H1 (cell line): ENCODE data around the gene FOXK1. TPM values are rescaled to one million over a fixed set of nuclear protein-coding genes. Genes with fewer than 3 reads are reported as not detected.

ENCODE experiments used
- CTCF ChIA-PET: fragments of 300-600 bp; sonication (Branson Sonifier 250); formaldehyde crosslinking; loops from one replicate; lab custom pipeline; 2021; ENCODE audit not compliant: partially characterized antibody; lab: Charles Lee
- POLR2A ChIA-PET: fragments of 300-600 bp; sonication (Branson Sonifier 250); formaldehyde crosslinking; loops from one replicate; lab custom pipeline; 2021; ENCODE audit warnings: inconsistent platforms; ENCODE audit not compliant: partially characterized antibody; lab: Charles Lee
- DNase-seq, 2 experiments: peaks; one replicate each; pipeline versions ENCODE4 v3.0.0 to v3.0.0-alpha.2; 2010 to 2022; ENCODE audit warnings: low spot score in 2 of 2, low read depth in 1 of 2, mixed read lengths in 1 of 2
- FAIRE-seq: peaks from 2 replicates; lab custom pipeline; 2011; peaks lifted over from hg19 to GRCh38; lab: Jason Lieb, UNC
- H2AFZ ChIP-seq: 2 replicates; pipeline ENCODE4 v1.8.1; 2012; ENCODE audit warnings: low read length, inconsistent platforms
- H2AK5ac ChIP-seq: 2 replicates; pipeline ENCODE4 v1.6.1; 2013; ENCODE audit warnings: low read depth, low read length
- H2BK120ac ChIP-seq: replicated peaks from 2 replicates; pipeline ENCODE3; 2013; ENCODE audit warnings: low read depth, low read length, inconsistent platforms
- H2BK12ac ChIP-seq: 2 replicates; pipeline ENCODE4 v1.6.1; 2013; ENCODE audit warnings: low read depth, low read length
- H2BK15ac ChIP-seq: 2 replicates; pipeline ENCODE4 v1.6.1; 2013; ENCODE audit warnings: low read length
- H2BK20ac ChIP-seq: 2 replicates; pipeline ENCODE4 v1.6.1; 2013; ENCODE audit warnings: low read length
- H2BK5ac ChIP-seq: 2 replicates; pipeline ENCODE4 v1.6.1; 2013; ENCODE audit warnings: low read depth, low read length
- H3K14ac ChIP-seq: 2 replicates; pipeline ENCODE4 v1.6.1; 2013; ENCODE audit warnings: inconsistent platforms; ENCODE audit not compliant: insufficient read length
- H3K18ac ChIP-seq: 2 replicates; pipeline ENCODE4 v1.6.1; 2013; ENCODE audit warnings: low read length; ENCODE audit errors: extremely low read depth
- H3K23ac ChIP-seq: 2 replicates; pipeline ENCODE4 v1.6.1; 2013; ENCODE audit warnings: inconsistent platforms; ENCODE audit not compliant: insufficient read length
- H3K23me2 ChIP-seq: 2 replicates; pipeline ENCODE4 v1.6.1; 2013; ENCODE audit warnings: low read depth, low read length
- H3K27ac ChIP-seq: 2 replicates; pipeline ENCODE4 v1.6.1; 2011; ENCODE audit warnings: low read depth, low read length, inconsistent platforms
- H3K27me3 ChIP-seq, 4 experiments: replicated peaks in 1 of 4; 1 replicate in 1 of 4; 2 replicates in 3 of 4; pipeline versions ENCODE4 v1.6.1 to v1.8.1; 2011 to 2013; ENCODE audit warnings: low read length in 3 of 4, mild to moderate bottlenecking in 3 of 4, inconsistent platforms in 2 of 4, mixed read lengths in 2 of 4, moderate library complexity in 1 of 4; ENCODE audit not compliant: control insufficient read depth in 3 of 4, insufficient read depth in 3 of 4; ENCODE audit errors: extremely low read depth in 1 of 4
- H3K36me3 ChIP-seq, 4 experiments: 2 replicates each; pipeline versions ENCODE4 v1.6.1 to v1.8.1; 2011 to 2013; ENCODE audit warnings: mild to moderate bottlenecking in 4 of 4, low read length in 3 of 4, moderate library complexity in 2 of 4, control low read depth in 1 of 4, inconsistent platforms in 1 of 4; ENCODE audit not compliant: insufficient read depth in 4 of 4, control insufficient read depth in 2 of 4
- H3K4ac ChIP-seq: replicated peaks from 2 replicates; pipeline ENCODE3; 2013; ENCODE audit warnings: low read length, low read depth, mixed read lengths, inconsistent platforms; ENCODE audit not compliant: insufficient read length
- H3K4me1 ChIP-seq, 4 experiments: replicated peaks in 1 of 4; 1 replicate in 1 of 4; 2 replicates in 3 of 4; pipeline versions ENCODE4 v1.6.1 to v1.8.1; 2011 to 2013; ENCODE audit warnings: low read length in 3 of 4, inconsistent platforms in 2 of 4, mixed read lengths in 1 of 4; ENCODE audit not compliant: insufficient read depth in 4 of 4, control insufficient read depth in 3 of 4
- H3K4me2 ChIP-seq, 2 experiments: 2 replicates each; pipeline versions ENCODE4 v1.6.1 to v1.8.1; 2011 to 2013; ENCODE audit warnings: low read depth in 2 of 2, low read length in 2 of 2, control low read depth in 1 of 2, inconsistent platforms in 1 of 2, mild to moderate bottlenecking in 1 of 2; ENCODE audit not compliant: insufficient read depth in 1 of 2
- H3K4me3 ChIP-seq, 4 experiments: fragments of 200-600, 300-600 bp in 1 of 4; sonication (generic), shearing (Covaris generic), sonication (Bioruptor Twin) in 1 of 4; 2 replicates each; pipeline versions ENCODE4 v1.5.1 to v1.8.1; 2011 to 2016; ENCODE audit warnings: low read length in 4 of 4, low read depth in 3 of 4, control low read depth in 2 of 4, inconsistent platforms in 2 of 4, mild to moderate bottlenecking in 2 of 4, mixed read lengths in 1 of 4, moderate library complexity in 1 of 4; ENCODE audit not compliant: insufficient read depth in 2 of 4; ENCODE audit errors: extremely low read depth in 1 of 4
- H3K56ac ChIP-seq: replicated peaks from 2 replicates; pipeline ENCODE3; 2013; ENCODE audit warnings: low read depth, mild to moderate bottlenecking, mixed read lengths, low read length, inconsistent platforms; ENCODE audit not compliant: insufficient read length
- H3K79me1 ChIP-seq: 2 replicates; pipeline ENCODE4 v1.6.1; 2013; ENCODE audit warnings: low read depth, low read length, control low read depth
- H3K79me2 ChIP-seq, 2 experiments: 2 replicates each; pipeline versions ENCODE4 v1.6.1 to v1.8.1; 2012 to 2013; ENCODE audit warnings: low read length in 2 of 2, mild to moderate bottlenecking in 2 of 2, inconsistent platforms in 1 of 2; ENCODE audit not compliant: insufficient read depth in 2 of 2, control insufficient read depth in 1 of 2
- H3K9ac ChIP-seq, 4 experiments: replicated peaks in 1 of 4; 1 replicate in 1 of 4; 2 replicates in 3 of 4; pipeline versions ENCODE4 v1.6.1 to v1.8.1; 2011 to 2013; ENCODE audit warnings: low read depth in 3 of 4, low read length in 3 of 4, control low read depth in 2 of 4, mild to moderate bottlenecking in 2 of 4, moderate library complexity in 2 of 4, inconsistent platforms in 1 of 4; ENCODE audit errors: extremely low read depth in 1 of 4
- H3K9me3 ChIP-seq, 2 experiments: 2 replicates each; pipeline versions ENCODE4 v1.6.1 to v1.8.1; 2012 to 2013; ENCODE audit warnings: mild to moderate bottlenecking in 2 of 2, moderate library complexity in 2 of 2, control low read depth in 1 of 2, inconsistent platforms in 1 of 2, low read depth in 1 of 2, low read length in 1 of 2, mixed read lengths in 1 of 2; ENCODE audit not compliant: insufficient read depth in 2 of 2
- H4K20me1 ChIP-seq, 2 experiments: replicated peaks in 1 of 2; 2 replicates each; pipeline versions ENCODE3 to v1.8.1; 2011 to 2013; ENCODE audit warnings: inconsistent platforms in 2 of 2, low read length in 2 of 2, mild to moderate bottlenecking in 1 of 2; ENCODE audit not compliant: insufficient read depth in 2 of 2, control insufficient read depth in 1 of 2
- H4K5ac ChIP-seq: 2 replicates; pipeline ENCODE4 v1.6.1; 2013; ENCODE audit warnings: low read length, low read depth, mixed read lengths, inconsistent platforms; ENCODE audit not compliant: insufficient read length
- H4K8ac ChIP-seq: 2 replicates; pipeline ENCODE4 v1.8.0; 2013; ENCODE audit warnings: mild to moderate bottlenecking, moderate library complexity, low read length, inconsistent platforms; ENCODE audit not compliant: insufficient read depth; ENCODE audit errors: extremely low read depth
- H4K91ac ChIP-seq: replicated peaks from 2 replicates; pipeline ENCODE3; 2013; ENCODE audit warnings: low read length, mixed read lengths, inconsistent platforms; ENCODE audit not compliant: insufficient read length
- BCL11A ChIP-seq, 2 experiments: IDR thresholded peaks; one replicate each; pipeline ENCODE4 v1.6.1; 2011; ENCODE audit warnings: low read depth in 2 of 2, low read length in 2 of 2, mild to moderate bottlenecking in 2 of 2
- CREB1 ChIP-seq: IDR thresholded peaks from 2 replicates; pipeline ENCODE4 v1.6.1; 2012; ENCODE audit warnings: inconsistent platforms
- EP300 ChIP-seq, 2 experiments: IDR thresholded peaks; 1 replicate in 1 of 2; 2 replicates in 1 of 2; pipeline ENCODE4 v1.6.1; 2011 to 2012; ENCODE audit warnings: low read depth in 2 of 2, low read length in 2 of 2, mild to moderate bottlenecking in 2 of 2, borderline replicate concordance in 1 of 2, inconsistent platforms in 1 of 2, moderate library complexity in 1 of 2
- SRF ChIP-seq: IDR thresholded peaks from 2 replicates; pipeline ENCODE4 v1.6.1; 2011; ENCODE audit warnings: mild to moderate bottlenecking, low read depth, low read length, moderate library complexity
- TBP ChIP-seq: IDR thresholded peaks from 2 replicates; pipeline ENCODE4 v1.6.1; 2011; ENCODE audit warnings: low read depth, low read length, improper control_type of control experiment
- TEAD4 ChIP-seq: IDR thresholded peaks from 2 replicates; pipeline ENCODE4 v1.6.1; 2012; ENCODE audit warnings: low read depth, low read length, inconsistent platforms, mixed read lengths
- WGBS, 2 experiments: shearing (Covaris generic) in 1 of 2; methylation state at CpG; one replicate each; pipeline versions ENCODE4 v1.1.6 to v1.1.7; 2013 to 2015; ENCODE audit warnings: low lambda C conversion rate in 2 of 2, mixed read lengths in 2 of 2, inconsistent platforms in 1 of 2, low coverage in 1 of 2, missing lambda C conversion rate in 1 of 2; ENCODE audit not compliant: insufficient replicate concordance in 2 of 2, insufficient coverage in 1 of 2, insufficient read length in 1 of 2; ENCODE audit errors: extremely low coverage in 1 of 2, missing lambda C conversion rate in 1 of 2; 5-methylcytosine and 5-hydroxymethylcytosine counted together
- polyA plus RNA-seq, 7 experiments: library from polyadenylated mRNA; depleted of rRNA in 3 of 7; stranded (reverse) in 5 of 7; unstranded in 2 of 7; fragments of >200 nt in 5 of 7; fragments of 200-250 nt in 2 of 7; gene quantifications; 1 replicate in 5 of 7; 2 replicates in 1 of 7; 4 replicates in 1 of 7; pipeline versions ENCODE4 v1.2.1 to v1.2.3, GENCODE V29; 2011 to 2013; ENCODE audit warnings: missing spikeins in 2 of 7, mixed read lengths in 2 of 7
- total RNA-seq: library from RNA; stranded (reverse); fragmentation: NEBNext Ultra II Directional; extraction: Animal tissue kit (Norgen Biotek cat#: 25700); gene quantifications from 2 replicates; pipeline ENCODE4 v1.2.1, GENCODE V29; 2021

Gene FOXK1
- total and polyA plus RNA-seq, 2 of the 8 experiments (the other 6 are each of a cell fraction or from before 2014, with no cell fraction given): 2.0 to 8.5 TPM

GRCh38 chr7:4727914-4728705 lies 46.0 kb downstream of the FOXK1 start:
- no peak for FAIRE-seq

More at GRCh38 chr7:4727914-4728705, 46.0 kb downstream of the FOXK1 start:
- Histone ChIP-seq H4K5ac (no peak overlapping the region), H3K79me2 (no peaks in the 10 kb centered on the region), H3K18ac (no peak overlapping the region), H2AFZ (no peak overlapping the region), H2BK120ac (no peak overlapping the region), H3K4ac (no peak overlapping the region), H3K9ac (no peak overlapping the region), H3K36me3 (no peaks in the 10 kb centered on the region), H2BK20ac (no peak overlapping the region), H3K56ac (no peak overlapping the region), H3K9me3 (no peaks in the 10 kb centered on the region), H3K4me1 (no peaks in the 10 kb centered on the region; a peak in 1 of 7 replicates), H3K27ac (no peak overlapping the region), H4K8ac (no peak overlapping the region; the same call in 1 of the 2 replicates), H3K79me1 (peaks cover 2% of the 10 kb centered on the region), H2AK5ac (no peak overlapping the region), H2BK12ac (no peak overlapping the region), H4K20me1 (peaks cover 15 to 17% of the 10 kb centered on the region in 2 experiments), H4K91ac (no peak overlapping the region), H3K4me3 (no peak overlapping the region), H3K23me2 (no peaks in the 10 kb centered on the region), H2BK15ac (no peak overlapping the region), H3K14ac (no peak overlapping the region), H2BK5ac (no peak overlapping the region), H3K23ac (no peak overlapping the region), H3K27me3 (no peaks in the 10 kb centered on the region), H3K4me2 (no peak overlapping the region)
- DNase-seq: no peak
- no peak for TF ChIP-seq CREB1
- no peak for TF ChIP-seq EP300 (IDR thresholded peaks at IDR 0.05; ENCODE audit: borderline replicate concordance in 1 of 2, low read depth in 2 of 2, low read length in 2 of 2)
- TF ChIP-seq TEAD4: no peak
- TF ChIP-seq BCL11A (IDR thresholded peaks at IDR 0.05; ENCODE audit: low read depth in 2 of 2, low read length in 2 of 2): no peak
- TF ChIP-seq TBP: no peak
- no peak for TF ChIP-seq SRF
- 95% methylated on average over 20 of the region's 20 CpGs; no CpG with 5 or more reads in 1 of the 2 experiments for WGBS, 2 experiments
- CTCF ChIA-PET: no interaction called here
- POLR2A ChIA-PET: no interaction called here
